Mesothelial cell of epicardium (in vitro differentiated cells): ENCODE results near the gene CACNA1E. TPM values are rescaled to one million over a fixed set of nuclear protein-coding genes. Genes with fewer than 3 reads are reported as not detected.

Experiments
- DNase-seq, 2 experiments: peaks; one replicate each; pipeline ENCODE4 v3.0.0; 2021; ENCODE audit warnings: low spot score in 2 of 2; ENCODE audit not compliant: unreplicated experiment in 2 of 2
- H3K27ac Mint-ChIP-seq: 2 replicates; pipeline ENCODE4 v1.8.0; 2021; ENCODE audit warnings: mixed read lengths
- H3K27me3 Mint-ChIP-seq: 2 replicates; pipeline ENCODE4 v1.8.0; 2021; ENCODE audit warnings: low read depth, mixed read lengths
- H3K36me3 Mint-ChIP-seq: 2 replicates; pipeline ENCODE4 v1.8.0; 2021; ENCODE audit warnings: mixed read lengths
- H3K4me1 Mint-ChIP-seq: 2 replicates; pipeline ENCODE4 v1.8.0; 2021; ENCODE audit warnings: mixed read lengths
- H3K4me3 Mint-ChIP-seq: 2 replicates; pipeline ENCODE4 v1.8.0; 2021; ENCODE audit warnings: mild to moderate bottlenecking, moderate library complexity, mixed read lengths
- H3K9me3 Mint-ChIP-seq: 2 replicates; pipeline ENCODE4 v1.8.0; 2021; ENCODE audit warnings: mixed read lengths
- total RNA-seq: library from RNA; stranded (reverse); gene quantifications from 3 replicates; pipeline ENCODE4 v1.2.1, GENCODE V29; 2021
- TF ChIP-seq, protein P1 (sequence below): fragments of 200-600 bp; sonication (generic); IDR thresholded peaks from one replicate; pipeline ENCODE4 v1.5.0; 2021; ENCODE audit warnings: antibody characterized with exemption; ENCODE audit not compliant: unreplicated experiment

Gene CACNA1E
- total RNA-seq, 1 donor from 2014 or later = 0.60 TPM

DNA sequence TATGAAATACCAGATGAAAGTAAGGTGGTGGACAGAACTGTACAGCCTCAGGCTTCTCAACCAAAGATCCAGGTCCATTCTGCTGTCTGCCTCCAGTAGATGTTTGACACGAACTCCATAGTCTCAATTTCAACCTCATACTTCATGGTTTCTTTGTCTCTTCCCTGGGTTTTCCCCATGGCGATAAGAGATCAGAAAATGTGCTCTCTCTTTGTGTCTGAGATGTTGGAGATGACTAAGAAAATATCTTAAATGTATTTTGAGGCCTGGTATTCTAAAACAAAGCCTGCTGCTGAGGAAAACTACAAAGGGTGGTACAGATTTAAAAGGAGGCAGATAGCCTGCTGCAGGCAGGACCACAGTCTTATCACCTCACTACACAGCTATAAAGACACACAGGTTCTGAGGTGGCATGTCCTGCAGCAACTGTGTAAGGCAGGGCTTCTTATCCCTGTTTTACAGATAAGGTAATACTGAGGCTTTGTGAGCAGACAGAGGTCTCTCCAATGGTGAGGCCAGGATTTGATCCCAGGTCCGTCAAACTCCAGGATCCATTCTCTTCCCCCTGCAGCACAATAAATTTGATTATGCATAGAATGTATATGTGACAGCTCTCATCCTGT is 40.0 kb upstream of the CACNA1E start:
- Mint-ChIP-seq H3K36me3 (no peaks in the 10 kb centered on the region), H3K27me3 (peaks cover 55% of the 10 kb centered on the region), H3K4me1 (peaks cover 5% of the 10 kb centered on the region), H3K9me3 (peaks cover 6% of the 10 kb centered on the region), H3K27ac (no peak overlapping the region), H3K4me3 (no peak overlapping the region)
- TF ChIP-seq, protein P1, sequence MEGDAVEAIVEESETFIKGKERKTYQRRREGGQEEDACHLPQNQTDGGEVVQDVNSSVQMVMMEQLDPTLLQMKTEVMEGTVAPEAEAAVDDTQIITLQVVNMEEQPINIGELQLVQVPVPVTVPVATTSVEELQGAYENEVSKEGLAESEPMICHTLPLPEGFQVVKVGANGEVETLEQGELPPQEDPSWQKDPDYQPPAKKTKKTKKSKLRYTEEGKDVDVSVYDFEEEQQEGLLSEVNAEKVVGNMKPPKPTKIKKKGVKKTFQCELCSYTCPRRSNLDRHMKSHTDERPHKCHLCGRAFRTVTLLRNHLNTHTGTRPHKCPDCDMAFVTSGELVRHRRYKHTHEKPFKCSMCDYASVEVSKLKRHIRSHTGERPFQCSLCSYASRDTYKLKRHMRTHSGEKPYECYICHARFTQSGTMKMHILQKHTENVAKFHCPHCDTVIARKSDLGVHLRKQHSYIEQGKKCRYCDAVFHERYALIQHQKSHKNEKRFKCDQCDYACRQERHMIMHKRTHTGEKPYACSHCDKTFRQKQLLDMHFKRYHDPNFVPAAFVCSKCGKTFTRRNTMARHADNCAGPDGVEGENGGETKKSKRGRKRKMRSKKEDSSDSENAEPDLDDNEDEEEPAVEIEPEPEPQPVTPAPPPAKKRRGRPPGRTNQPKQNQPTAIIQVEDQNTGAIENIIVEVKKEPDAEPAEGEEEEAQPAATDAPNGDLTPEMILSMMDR = no peak
- DNase-seq = no peak

DNA sequence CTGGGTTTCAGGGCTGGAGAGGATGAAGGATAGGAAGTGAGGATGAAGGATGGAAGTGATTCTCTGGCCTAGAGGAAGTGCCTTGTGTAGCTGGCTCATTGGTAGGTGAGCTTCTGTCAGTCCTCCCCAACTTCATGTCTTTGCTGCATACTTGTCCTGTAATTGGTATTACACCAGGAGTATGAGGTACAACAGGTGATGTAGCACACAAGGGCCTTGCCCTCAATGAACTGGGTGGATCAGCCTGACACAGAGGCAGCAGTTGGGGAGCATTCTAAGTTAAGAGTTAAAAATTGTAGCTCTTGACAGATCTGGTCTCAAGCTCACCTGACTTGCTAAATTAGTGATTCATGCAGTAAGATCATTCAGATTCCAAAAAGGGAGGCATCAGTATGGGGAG is 37.9 kb upstream of the CACNA1E start:
- no peak overlapping the region for H3K27ac Mint-ChIP-seq
- H3K4me3 Mint-ChIP-seq = no peak overlapping the region
- peaks cover 6% of the 10 kb centered on the region for H3K9me3 Mint-ChIP-seq
- peaks cover 48% of the 10 kb centered on the region for H3K27me3 Mint-ChIP-seq
- H3K4me1 Mint-ChIP-seq = peaks cover 5% of the 10 kb centered on the region
- no peak for DNase-seq
- TF ChIP-seq, protein P1 = no peak
- no peaks in the 10 kb centered on the region for H3K36me3 Mint-ChIP-seq

DNA sequence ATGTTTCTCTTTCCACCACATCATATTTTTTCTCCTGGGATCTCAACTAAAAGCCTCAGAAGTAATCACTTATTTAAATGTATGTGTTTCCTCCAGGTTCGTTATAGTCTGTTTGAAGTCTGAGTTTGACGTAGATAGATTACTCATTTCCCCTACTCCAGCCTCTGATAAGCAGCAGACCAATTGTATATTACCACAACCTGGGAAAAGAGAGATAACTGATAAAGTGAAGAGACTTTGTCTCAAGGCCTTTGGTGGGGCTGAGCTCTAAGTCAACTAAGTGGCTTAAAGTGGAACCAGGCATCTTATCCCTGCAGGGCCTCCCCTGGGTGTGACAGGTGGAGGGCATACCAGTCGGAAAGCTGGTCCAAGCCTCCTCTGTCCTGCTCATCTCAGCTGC is 34.9 kb upstream of the CACNA1E start:
- H3K27me3 Mint-ChIP-seq = peaks cover 39% of the 10 kb centered on the region
- TF ChIP-seq, protein P1 = no peak
- no peak for DNase-seq
- H3K9me3 Mint-ChIP-seq = peaks cover 6% of the 10 kb centered on the region
- no peak overlapping the region for H3K4me3 Mint-ChIP-seq
- no peak overlapping the region for H3K27ac Mint-ChIP-seq
- H3K4me1 Mint-ChIP-seq = no peaks in the 10 kb centered on the region
- no peaks in the 10 kb centered on the region for H3K36me3 Mint-ChIP-seq

DNA sequence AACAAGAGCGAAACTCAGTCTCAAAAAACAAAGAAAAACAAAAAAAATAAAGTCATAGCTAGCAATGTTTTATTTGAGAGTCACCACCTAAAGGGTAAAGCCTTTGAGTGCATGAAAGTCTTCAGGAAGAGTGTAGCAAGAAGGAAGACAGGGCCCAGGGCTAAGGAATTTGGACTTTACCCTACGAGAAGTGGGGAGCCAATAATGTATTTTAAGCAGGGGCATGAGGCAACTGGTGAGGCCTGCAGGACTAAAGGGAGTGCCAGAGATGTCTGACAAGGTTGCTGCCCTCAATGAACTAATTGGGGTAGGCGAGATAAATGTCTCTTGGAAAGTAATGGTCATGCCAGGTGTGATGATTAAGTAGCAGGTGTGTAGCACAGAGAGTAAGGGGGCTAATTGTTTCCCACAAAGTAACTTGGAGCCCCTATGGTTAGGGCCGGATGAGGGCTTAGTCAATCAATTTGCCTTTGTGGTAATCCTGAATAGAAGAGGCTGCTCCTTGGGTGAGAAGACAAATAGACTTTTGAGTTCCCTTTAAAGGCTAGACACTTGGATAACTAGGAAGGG is 31.6 kb upstream of the CACNA1E start:
- DNase-seq = no peak
- Mint-ChIP-seq H3K9me3 (peaks cover 9% of the 10 kb centered on the region), H3K36me3 (no peaks in the 10 kb centered on the region), H3K4me3 (no peak overlapping the region), H3K27me3 (peaks cover 28% of the 10 kb centered on the region), H3K27ac (no peak overlapping the region), H3K4me1 (no peaks in the 10 kb centered on the region)
- TF ChIP-seq, protein P1 = no peak

DNA sequence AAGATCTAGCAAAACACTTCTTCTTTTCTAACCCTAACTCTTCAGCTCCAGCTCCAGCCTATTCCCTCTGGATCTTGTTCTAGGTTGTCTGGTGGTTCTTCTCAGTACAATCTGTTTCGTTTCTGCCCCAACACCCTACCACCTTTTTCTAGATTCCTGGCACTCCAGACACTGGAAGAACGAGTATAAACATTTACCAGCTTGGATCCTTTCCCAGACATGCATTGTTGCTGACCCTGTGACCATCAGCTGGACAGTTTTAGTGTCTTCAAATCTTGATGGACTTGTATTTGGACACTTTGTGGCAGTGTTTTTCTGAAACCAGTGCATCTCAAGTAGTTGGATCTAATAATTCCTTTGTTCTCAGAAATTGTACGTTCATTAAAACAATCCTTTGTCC is 30.6 kb upstream of the CACNA1E start:
- H3K27ac Mint-ChIP-seq = no peak overlapping the region
- DNase-seq = no peak
- TF ChIP-seq, protein P1 = no peak

More for the DNA sequence above, 30.6 kb upstream of the CACNA1E start:
- Mint-ChIP-seq H3K36me3 (no peaks in the 10 kb centered on the region), H3K4me3 (no peak overlapping the region), H3K4me1 (no peaks in the 10 kb centered on the region), H3K9me3 (peaks cover 12% of the 10 kb centered on the region), H3K27me3 (peaks cover 27% of the 10 kb centered on the region)
